H9 (cell line): ENCODE measurements around the gene MEG3. TPM values are rescaled to one million over a fixed set of nuclear protein-coding genes. Genes with fewer than 3 reads are reported as not detected.

Experiments
- DNase-seq: peaks from one replicate; pipeline ENCODE4 v3.0.0-alpha.2; 2017
- H2AFZ ChIP-seq: one replicate; pipeline ENCODE4 v1.6.1; 2013; ENCODE audit warnings: mild to moderate bottlenecking, low read length, control low read depth, moderate library complexity
- H2AK5ac ChIP-seq: 2 replicates; pipeline ENCODE4 v1.6.1; 2013; ENCODE audit warnings: low read length, control low read depth, mixed read lengths; ENCODE audit not compliant: insufficient read length
- H2BK120ac ChIP-seq: one replicate; pipeline ENCODE4 v1.6.1; 2013; ENCODE audit warnings: low read depth, mild to moderate bottlenecking, low read length, control low read depth, inconsistent platforms; ENCODE audit not compliant: poor library complexity, severe bottlenecking
- H2BK12ac ChIP-seq: 2 replicates; pipeline ENCODE4 v1.6.1; 2013; ENCODE audit warnings: low read length, control low read depth, mixed read lengths, low read depth; ENCODE audit not compliant: insufficient read length
- H2BK15ac ChIP-seq: 2 replicates; pipeline ENCODE4 v1.6.1; 2013; ENCODE audit warnings: low read depth, low read length, control low read depth
- H2BK20ac ChIP-seq: one replicate; pipeline ENCODE4 v1.6.1; 2013; ENCODE audit warnings: low read depth, mild to moderate bottlenecking, low read length, control low read depth, inconsistent platforms; ENCODE audit not compliant: poor library complexity, severe bottlenecking
- H2BK5ac ChIP-seq: 2 replicates; pipeline ENCODE4 v1.6.1; 2013; ENCODE audit warnings: low read length, control low read depth, mixed read lengths; ENCODE audit not compliant: insufficient read length
- H3K14ac ChIP-seq: 2 replicates; pipeline ENCODE4 v1.6.1; 2013; ENCODE audit warnings: low read length, control low read depth; ENCODE audit not compliant: insufficient read depth
- H3K18ac ChIP-seq: 2 replicates; pipeline ENCODE4 v1.6.1; 2013; ENCODE audit warnings: low read depth, mild to moderate bottlenecking, mixed read lengths, low read length, control low read depth; ENCODE audit not compliant: insufficient read length
- H3K23ac ChIP-seq: 2 replicates; pipeline ENCODE4 v1.6.1; 2013; ENCODE audit warnings: low read length, control low read depth, mixed read lengths, low read depth; ENCODE audit not compliant: insufficient read length
- H3K23me2 ChIP-seq: 2 replicates; pipeline ENCODE4 v1.6.1; 2013; ENCODE audit warnings: low read depth, mild to moderate bottlenecking, mixed read lengths, low read length, control low read depth; ENCODE audit not compliant: insufficient read length, poor library complexity, severe bottlenecking
- H3K27ac ChIP-seq: 2 replicates; pipeline ENCODE4 v1.5.1; 2013; ENCODE audit warnings: low read length, control low read depth, mixed read lengths, low read depth; ENCODE audit not compliant: insufficient read length
- H3K27me3 ChIP-seq: 2 replicates; pipeline ENCODE4 v1.6.1; 2013; ENCODE audit warnings: low read length, control low read depth, inconsistent platforms; ENCODE audit not compliant: insufficient read depth
- H3K4ac ChIP-seq: 2 replicates; pipeline ENCODE4 v1.6.1; 2013; ENCODE audit warnings: low read depth, mild to moderate bottlenecking, control low read depth, inconsistent platforms, low read length, moderate library complexity
- H3K4me1 ChIP-seq: 2 replicates; pipeline ENCODE4 v1.6.1; 2013; ENCODE audit warnings: low read length, control low read depth, inconsistent platforms; ENCODE audit not compliant: insufficient read depth
- H3K4me2 ChIP-seq: 2 replicates; pipeline ENCODE4 v1.6.1; 2013; ENCODE audit warnings: low read length, control low read depth, mixed read lengths; ENCODE audit not compliant: insufficient read length, insufficient read depth
- H3K56ac ChIP-seq: 2 replicates; pipeline ENCODE4 v1.6.1; 2013; ENCODE audit warnings: low read depth, mild to moderate bottlenecking, mixed read lengths, low read length, control low read depth; ENCODE audit not compliant: insufficient read length
- H3K79me1 ChIP-seq: 2 replicates; pipeline ENCODE4 v1.6.1; 2013; ENCODE audit warnings: low read depth, mild to moderate bottlenecking, moderate library complexity, low read length, control low read depth, inconsistent platforms; ENCODE audit not compliant: insufficient read depth, poor library complexity, severe bottlenecking
- H3K79me2 ChIP-seq: 2 replicates; pipeline ENCODE4 v1.6.1; 2013; ENCODE audit warnings: low read length, control low read depth, inconsistent platforms; ENCODE audit not compliant: insufficient read depth
- H3K9ac ChIP-seq: 2 replicates; pipeline ENCODE4 v1.6.1; 2013; ENCODE audit warnings: low read length, control low read depth, mixed read lengths; ENCODE audit not compliant: insufficient read length; ENCODE audit errors: extremely low read depth
- H3K9me3 ChIP-seq: one replicate; pipeline ENCODE4 v1.6.1; 2013; ENCODE audit warnings: low read depth, low read length, inconsistent platforms; ENCODE audit not compliant: control insufficient read depth
- H3T11ph ChIP-seq: one replicate; pipeline ENCODE4 v1.6.1; 2013; ENCODE audit warnings: mild to moderate bottlenecking, low read length, control low read depth, inconsistent platforms
- H4K20me1 ChIP-seq: one replicate; pipeline ENCODE4 v1.6.1; 2013; ENCODE audit not compliant: control insufficient read depth, insufficient read length, insufficient read depth
- H4K5ac ChIP-seq: 2 replicates; pipeline ENCODE4 v1.6.1; 2013; ENCODE audit warnings: low read depth, mild to moderate bottlenecking, mixed read lengths, low read length, control low read depth; ENCODE audit not compliant: insufficient read length
- H4K8ac ChIP-seq: replicated peaks from 2 replicates; pipeline ENCODE4 v1.6.1; 2013; ENCODE audit warnings: low read length, control low read depth, mixed read lengths, low read depth; ENCODE audit not compliant: insufficient read length
- H4K91ac ChIP-seq: 2 replicates; pipeline ENCODE4 v1.6.1; 2013; ENCODE audit warnings: low read depth, mild to moderate bottlenecking, moderate library complexity, mixed read lengths, low read length, control low read depth; ENCODE audit not compliant: insufficient read length
- H3K27ac Mint-ChIP-seq, 3 experiments: 2 replicates in 2 of 3; 3 replicates in 1 of 3; pipeline ENCODE4 v1.8.0; 2020 to 2021; ENCODE audit warnings: mixed read lengths in 3 of 3, mild to moderate bottlenecking in 1 of 3, moderate library complexity in 1 of 3
- H3K27me3 Mint-ChIP-seq: 2 replicates; pipeline ENCODE4 v1.8.0; 2021; ENCODE audit warnings: low read depth, mild to moderate bottlenecking, moderate library complexity, mixed read lengths
- H3K36me3 Mint-ChIP-seq, 3 experiments: 2 replicates in 2 of 3; 3 replicates in 1 of 3; pipeline ENCODE4 v1.8.0; 2020 to 2021; ENCODE audit warnings: low read depth in 3 of 3, mixed read lengths in 3 of 3; ENCODE audit not compliant: insufficient read depth in 1 of 3
- H3K4me1 Mint-ChIP-seq, 2 experiments: 2 replicates each; pipeline ENCODE4 v1.8.0; 2020; ENCODE audit warnings: mixed read lengths in 2 of 2
- H3K4me3 Mint-ChIP-seq, 2 experiments: 2 replicates in 1 of 2; 3 replicates in 1 of 2; pipeline ENCODE4 v1.8.0; 2020 to 2021; ENCODE audit warnings: mild to moderate bottlenecking in 2 of 2, mixed read lengths in 2 of 2, moderate library complexity in 1 of 2
- H3K9me3 Mint-ChIP-seq, 2 experiments: 2 replicates in 1 of 2; 3 replicates in 1 of 2; pipeline ENCODE4 v1.8.0; 2020; ENCODE audit warnings: mild to moderate bottlenecking in 2 of 2, mixed read lengths in 2 of 2, moderate library complexity in 1 of 2
- CTCF ChIP-seq: fragments of 200-600 bp; sonication (generic); conservative IDR thresholded peaks from 3 replicates; pipeline ENCODE4 v1.8.0; 2021; ENCODE audit warnings: antibody characterized with exemption, mild to moderate bottlenecking
- WGBS: extraction: QIAGEN DNeasy Blood & Tissue Kit; methylation state at CpG from one replicate; pipeline ENCODE4 v1.1.7; 2013; ENCODE audit warnings: missing lambda C conversion rate, low lambda C conversion rate, mixed read lengths; ENCODE audit not compliant: insufficient read length; ENCODE audit errors: extremely low coverage; 5-methylcytosine and 5-hydroxymethylcytosine counted together
- total RNA-seq: library from RNA; stranded (reverse); gene quantifications from 2 replicates; pipeline ENCODE4 v1.2.1, GENCODE V29; 2021

MEG3 gene
- total RNA-seq, 1 experiment from 2014 or later: 0.52 TPM

DNA sequence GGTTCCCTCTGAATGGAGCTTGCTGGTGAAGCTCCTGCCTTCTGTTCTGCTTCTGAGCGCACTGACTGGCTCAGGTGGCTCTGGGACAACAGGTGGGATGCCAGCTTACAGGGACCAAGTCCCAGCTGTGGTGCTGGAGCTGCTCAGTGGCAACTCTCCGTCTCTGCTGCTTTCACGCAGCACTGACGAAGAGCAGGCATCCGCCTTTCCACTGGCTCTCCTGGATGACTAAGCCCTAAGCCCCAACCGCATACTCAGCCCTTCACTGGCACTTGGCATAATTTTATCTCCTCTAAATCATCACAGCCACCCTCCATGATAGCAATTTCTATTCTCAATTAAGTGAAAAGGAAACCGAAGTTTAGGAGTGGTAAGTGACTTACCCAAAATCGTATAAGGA, 81.3 kb downstream of the MEG3 start:
- H3K9ac ChIP-seq: no peak overlapping the region
- H3K27me3 Mint-ChIP-seq: peaks cover 57% of the 10 kb centered on the region
- no peak overlapping the region for H2BK120ac ChIP-seq
- H3K4me1 Mint-ChIP-seq: peaks cover 16 to 32% of the 10 kb centered on the region in 2 experiments
- no peak overlapping the region for H3K23ac ChIP-seq
- TF ChIP-seq CTCF: no peak
- H2BK15ac ChIP-seq: no peak overlapping the region
- no peak overlapping the region for H3K4me3 Mint-ChIP-seq
- H3K79me2 ChIP-seq: no peaks in the 10 kb centered on the region
- no peak overlapping the region for H3K27ac Mint-ChIP-seq
- no peak overlapping the region for H4K8ac ChIP-seq
- no peak for DNase-seq
- peaks cover under 1 to 3% of the 10 kb centered on the region in 2 experiments; a peak in 4 of 5 replicates for H3K9me3 Mint-ChIP-seq
- no peak overlapping the region for H2BK20ac ChIP-seq
- H3K56ac ChIP-seq: no peak overlapping the region
- no peak overlapping the region for H4K5ac ChIP-seq
- H3K9me3 ChIP-seq: no peaks in the 10 kb centered on the region
- no peak overlapping the region for H4K91ac ChIP-seq
- no peak overlapping the region for H3K14ac ChIP-seq
- H2AFZ ChIP-seq: no peak overlapping the region
- H3K4ac ChIP-seq: no peak overlapping the region
- no peak overlapping the region for H3K4me2 ChIP-seq
- H3K4me1 ChIP-seq: no peaks in the 10 kb centered on the region
- no peak overlapping the region for H2BK5ac ChIP-seq
- H3K27ac ChIP-seq: no peak overlapping the region
- no peaks in the 10 kb centered on the region for H3K79me1 ChIP-seq
- H4K20me1 ChIP-seq: no peaks in the 10 kb centered on the region
- H2BK12ac ChIP-seq: no peak overlapping the region
- H2AK5ac ChIP-seq: no peak overlapping the region
- no CpG with 5 or more reads among the region's 8 CpGs for WGBS
- no peak overlapping the region for H3K18ac ChIP-seq
- no peaks in the 10 kb centered on the region for H3K23me2 ChIP-seq
- peaks cover 6% of the 10 kb centered on the region; the same call in 1 of the 2 replicates for H3K27me3 ChIP-seq
- H3K36me3 Mint-ChIP-seq: peaks cover 0 to under 1% (median under 1%) of the 10 kb centered on the region in 3 experiments; a peak in 5 of 7 replicates
- no peak overlapping the region for H3T11ph ChIP-seq
